HEK293 (cell line): ENCODE data around the gene LRRN2.
A peak's percentile ranks its signal among the peaks of the same experiment; 100 is the strongest.

Experiments used
- FEZF1 ChIP-seq: fragments of 450-650 bp; formaldehyde crosslinking; IDR thresholded peaks from 2 replicates; pipeline ENCODE4 v1.5.1; 2016; ENCODE audit warnings: missing biosample characterization, missing genetic modification characterization
- KLF9 ChIP-seq: fragments of 450-650 bp; formaldehyde crosslinking; IDR thresholded peaks from 2 replicates; pipeline ENCODE4 v1.5.1; 2016; ENCODE audit warnings: missing biosample characterization, missing genetic modification characterization, low read depth
- REPIN1 ChIP-seq: fragments of 450-650 bp; formaldehyde crosslinking; IDR thresholded peaks from 2 replicates; pipeline ENCODE4 v1.5.1; 2017; ENCODE audit warnings: missing biosample characterization, missing genetic modification characterization, low read depth
- SP3 ChIP-seq: fragments of 450-650 bp; formaldehyde crosslinking; IDR thresholded peaks from 2 replicates; pipeline ENCODE4 v1.5.1; 2016; ENCODE audit warnings: missing biosample characterization, missing genetic modification characterization
- SP7 ChIP-seq: fragments of 450-650 bp; formaldehyde crosslinking; IDR thresholded peaks from 2 replicates; pipeline ENCODE4 v1.5.1; 2016; ENCODE audit warnings: missing biosample characterization, missing genetic modification characterization
- YY2 ChIP-seq: fragments of 450-650 bp; formaldehyde crosslinking; IDR thresholded peaks from 2 replicates; pipeline ENCODE4 v1.5.1; 2016; ENCODE audit warnings: missing biosample characterization, missing genetic modification characterization
- ZBTB1 ChIP-seq: fragments of 450-650 bp; formaldehyde crosslinking; IDR thresholded peaks from 2 replicates; pipeline ENCODE4 v1.5.1; 2016; ENCODE audit warnings: missing biosample characterization, missing genetic modification characterization
- ZBTB17 ChIP-seq: fragments of 450-650 bp; formaldehyde crosslinking; IDR thresholded peaks from 2 replicates; pipeline ENCODE4 v1.5.1; 2016; ENCODE audit warnings: missing biosample characterization, missing genetic modification characterization
- ZIC2 ChIP-seq: fragments of 450-650 bp; formaldehyde crosslinking; IDR thresholded peaks from 2 replicates; pipeline ENCODE4 v1.5.1; 2016; ENCODE audit warnings: missing biosample characterization, missing genetic modification characterization
- ZNF169 ChIP-seq: fragments of 450-650 bp; formaldehyde crosslinking; IDR thresholded peaks from 2 replicates; pipeline ENCODE4 v1.5.1; 2016; ENCODE audit warnings: missing biosample characterization, missing genetic modification characterization
- ZNF560 ChIP-seq: fragments of 450-650 bp; formaldehyde crosslinking; IDR thresholded peaks from 2 replicates; pipeline ENCODE4 v1.5.1; 2017; ENCODE audit warnings: missing biosample characterization, missing genetic modification characterization, borderline replicate concordance
- ZNF600 ChIP-seq: fragments of 450-650 bp; formaldehyde crosslinking; IDR thresholded peaks from 2 replicates; pipeline ENCODE4 v1.5.1; 2016; ENCODE audit warnings: missing biosample characterization, missing genetic modification characterization
- ZNF621 ChIP-seq: fragments of 450-650 bp; formaldehyde crosslinking; IDR thresholded peaks from 2 replicates; pipeline ENCODE4 v1.5.1; 2017; ENCODE audit warnings: missing biosample characterization, missing genetic modification characterization
- ZNF791 ChIP-seq: fragments of 450-650 bp; formaldehyde crosslinking; IDR thresholded peaks from 2 replicates; pipeline ENCODE4 v1.5.1; 2016; ENCODE audit warnings: missing biosample characterization, missing genetic modification characterization
- ZNF843 ChIP-seq: fragments of 450-650 bp; formaldehyde crosslinking; IDR thresholded peaks from 2 replicates; pipeline ENCODE4 v1.5.1; 2016; ENCODE audit warnings: missing biosample characterization, missing genetic modification characterization
- TF ChIP-seq, protein P1 (sequence below): fragments of 450-650 bp; formaldehyde crosslinking; conservative IDR thresholded peaks from 2 replicates; pipeline ENCODE4 v1.5.1; 2016; ENCODE audit warnings: low read depth, missing biosample characterization, missing genetic modification characterization
- TF ChIP-seq, protein P2 (sequence below): fragments of 450-650 bp; formaldehyde crosslinking; IDR thresholded peaks from 2 replicates; pipeline ENCODE4 v1.5.1; 2017; ENCODE audit warnings: missing biosample characterization, missing genetic modification characterization
- TF ChIP-seq, protein P3 (sequence below): fragments of 450-650 bp; formaldehyde crosslinking; optimal IDR thresholded peaks from 2 replicates; pipeline ENCODE3; 2016; ENCODE audit warnings: missing biosample characterization, mild to moderate bottlenecking, missing genetic modification characterization
- TF ChIP-seq, protein P4 (sequence below): fragments of 450-650 bp; formaldehyde crosslinking; IDR thresholded peaks from 2 replicates; pipeline ENCODE4 v1.5.1; 2016; ENCODE audit warnings: missing biosample characterization, missing genetic modification characterization
- TF ChIP-seq, protein P5 (sequence below): fragments of 450-650 bp; formaldehyde crosslinking; IDR thresholded peaks from 2 replicates; pipeline ENCODE4 v1.5.1; 2016; ENCODE audit warnings: missing biosample characterization, missing genetic modification characterization
- TF ChIP-seq, protein P6 (sequence below): fragments of 450-650 bp; formaldehyde crosslinking; IDR thresholded peaks from 2 replicates; pipeline ENCODE4 v1.5.1; 2016; ENCODE audit warnings: missing biosample characterization, missing genetic modification characterization, low read depth
- TF ChIP-seq, protein P7 (sequence below): fragments of 450-650 bp; formaldehyde crosslinking; IDR thresholded peaks from 2 replicates; pipeline ENCODE4 v1.5.1; 2016; ENCODE audit warnings: missing biosample characterization, missing genetic modification characterization

The LRRN2 gene

DNA sequence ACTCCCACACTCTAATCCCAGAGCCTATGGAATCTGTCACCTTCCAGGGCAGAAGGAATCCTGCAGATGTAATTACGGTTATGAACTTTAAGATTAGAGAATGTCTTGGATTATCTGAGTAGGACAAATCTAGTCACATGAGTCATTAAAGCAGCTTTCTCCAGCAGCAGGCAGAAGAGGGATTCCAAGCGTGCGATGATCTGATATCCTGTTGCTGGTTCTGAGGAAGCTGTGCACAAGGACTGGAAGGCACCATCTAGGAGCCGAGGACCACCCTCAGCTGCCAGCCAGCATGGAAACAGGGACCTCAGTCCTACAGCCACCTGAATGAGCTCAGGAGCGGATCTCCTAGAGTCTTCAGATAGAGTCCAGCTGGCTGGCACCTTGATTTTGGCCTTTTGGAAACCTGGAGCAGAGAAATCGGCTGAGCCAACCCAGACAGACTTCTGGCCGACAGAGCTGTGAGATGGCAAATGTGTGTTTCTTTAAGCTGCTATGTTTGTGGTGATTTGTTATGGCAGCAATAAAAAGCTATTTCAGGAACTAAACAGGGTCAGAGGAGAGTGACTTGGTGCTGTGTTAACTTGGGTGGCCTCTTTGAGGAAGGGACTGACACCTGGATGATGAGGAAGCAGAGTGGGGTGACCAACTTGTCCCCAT lies 34.5 kb downstream of the LRRN2 start (continued):
- TF ChIP-seq, protein P1, sequence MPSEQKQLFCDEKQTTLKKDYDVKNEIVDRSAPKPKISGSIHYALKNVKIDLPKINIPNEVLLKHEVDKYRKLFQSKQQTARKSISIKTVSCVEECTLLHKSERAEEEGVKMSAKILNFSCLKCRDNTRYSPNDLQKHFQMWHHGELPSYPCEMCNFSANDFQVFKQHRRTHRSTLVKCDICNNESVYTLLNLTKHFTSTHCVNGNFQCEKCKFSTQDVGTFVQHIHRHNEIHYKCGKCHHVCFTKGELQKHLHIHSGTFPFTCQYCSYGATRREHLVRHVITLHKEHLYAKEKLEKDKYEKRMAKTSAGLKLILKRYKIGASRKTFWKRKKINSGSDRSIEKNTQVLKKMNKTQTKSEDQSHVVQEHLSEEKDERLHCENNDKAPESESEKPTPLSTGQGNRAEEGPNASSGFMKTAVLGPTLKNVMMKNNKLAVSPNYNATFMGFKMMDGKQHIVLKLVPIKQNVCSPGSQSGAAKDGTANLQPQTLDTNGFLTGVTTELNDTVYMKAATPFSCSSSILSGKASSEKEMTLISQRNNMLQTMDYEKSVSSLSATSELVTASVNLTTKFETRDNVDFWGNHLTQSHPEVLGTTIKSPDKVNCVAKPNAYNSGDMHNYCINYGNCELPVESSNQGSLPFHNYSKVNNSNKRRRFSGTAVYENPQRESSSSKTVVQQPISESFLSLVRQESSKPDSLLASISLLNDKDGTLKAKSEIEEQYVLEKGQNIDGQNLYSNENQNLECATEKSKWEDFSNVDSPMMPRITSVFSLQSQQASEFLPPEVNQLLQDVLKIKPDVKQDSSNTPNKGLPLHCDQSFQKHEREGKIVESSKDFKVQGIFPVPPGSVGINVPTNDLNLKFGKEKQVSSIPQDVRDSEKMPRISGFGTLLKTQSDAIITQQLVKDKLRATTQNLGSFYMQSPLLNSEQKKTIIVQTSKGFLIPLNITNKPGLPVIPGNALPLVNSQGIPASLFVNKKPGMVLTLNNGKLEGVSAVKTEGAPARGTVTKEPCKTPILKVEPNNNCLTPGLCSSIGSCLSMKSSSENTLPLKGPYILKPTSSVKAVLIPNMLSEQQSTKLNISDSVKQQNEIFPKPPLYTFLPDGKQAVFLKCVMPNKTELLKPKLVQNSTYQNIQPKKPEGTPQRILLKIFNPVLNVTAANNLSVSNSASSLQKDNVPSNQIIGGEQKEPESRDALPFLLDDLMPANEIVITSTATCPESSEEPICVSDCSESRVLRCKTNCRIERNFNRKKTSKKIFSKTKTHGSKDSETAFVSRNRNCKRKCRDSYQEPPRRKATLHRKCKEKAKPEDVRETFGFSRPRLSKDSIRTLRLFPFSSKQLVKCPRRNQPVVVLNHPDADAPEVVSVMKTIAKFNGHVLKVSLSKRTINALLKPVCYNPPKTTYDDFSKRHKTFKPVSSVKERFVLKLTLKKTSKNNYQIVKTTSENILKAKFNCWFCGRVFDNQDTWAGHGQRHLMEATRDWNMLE (tag by site-specific recombination), result no peak
- TF ChIP-seq ZBTB1 (tag by site-specific recombination), result no peak
- TF ChIP-seq ZNF169, result no peak
- peak; percentile 30; the same call in 1 of the 2 replicates for TF ChIP-seq SP7 (tag by site-specific recombination)
- peak; percentile 41 for TF ChIP-seq ZIC2
- TF ChIP-seq, protein P2, sequence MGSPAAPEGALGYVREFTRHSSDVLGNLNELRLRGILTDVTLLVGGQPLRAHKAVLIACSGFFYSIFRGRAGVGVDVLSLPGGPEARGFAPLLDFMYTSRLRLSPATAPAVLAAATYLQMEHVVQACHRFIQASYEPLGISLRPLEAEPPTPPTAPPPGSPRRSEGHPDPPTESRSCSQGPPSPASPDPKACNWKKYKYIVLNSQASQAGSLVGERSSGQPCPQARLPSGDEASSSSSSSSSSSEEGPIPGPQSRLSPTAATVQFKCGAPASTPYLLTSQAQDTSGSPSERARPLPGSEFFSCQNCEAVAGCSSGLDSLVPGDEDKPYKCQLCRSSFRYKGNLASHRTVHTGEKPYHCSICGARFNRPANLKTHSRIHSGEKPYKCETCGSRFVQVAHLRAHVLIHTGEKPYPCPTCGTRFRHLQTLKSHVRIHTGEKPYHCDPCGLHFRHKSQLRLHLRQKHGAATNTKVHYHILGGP, result no peak
- TF ChIP-seq, protein P3, sequence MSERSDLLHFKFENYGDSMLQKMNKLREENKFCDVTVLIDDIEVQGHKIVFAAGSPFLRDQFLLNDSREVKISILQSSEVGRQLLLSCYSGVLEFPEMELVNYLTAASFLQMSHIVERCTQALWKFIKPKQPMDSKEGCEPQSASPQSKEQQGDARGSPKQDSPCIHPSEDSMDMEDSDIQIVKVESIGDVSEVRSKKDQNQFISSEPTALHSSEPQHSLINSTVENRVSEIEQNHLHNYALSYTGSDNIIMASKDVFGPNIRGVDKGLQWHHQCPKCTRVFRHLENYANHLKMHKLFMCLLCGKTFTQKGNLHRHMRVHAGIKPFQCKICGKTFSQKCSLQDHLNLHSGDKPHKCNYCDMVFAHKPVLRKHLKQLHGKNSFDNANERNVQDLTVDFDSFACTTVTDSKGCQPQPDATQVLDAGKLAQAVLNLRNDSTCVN, result no peak
- no peak for TF ChIP-seq KLF9 (tag by site-specific recombination)
- TF ChIP-seq REPIN1, result no peak
- TF ChIP-seq, protein P4, sequence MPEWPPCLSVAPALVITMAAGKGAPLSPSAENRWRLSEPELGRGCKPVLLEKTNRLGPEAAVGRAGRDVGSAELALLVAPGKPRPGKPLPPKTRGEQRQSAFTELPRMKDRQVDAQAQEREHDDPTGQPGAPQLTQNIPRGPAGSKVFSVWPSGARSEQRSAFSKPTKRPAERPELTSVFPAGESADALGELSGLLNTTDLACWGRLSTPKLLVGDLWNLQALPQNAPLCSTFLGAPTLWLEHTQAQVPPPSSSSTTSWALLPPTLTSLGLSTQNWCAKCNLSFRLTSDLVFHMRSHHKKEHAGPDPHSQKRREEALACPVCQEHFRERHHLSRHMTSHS (tag by site-specific recombination), result no peak
- TF ChIP-seq, protein P5, sequence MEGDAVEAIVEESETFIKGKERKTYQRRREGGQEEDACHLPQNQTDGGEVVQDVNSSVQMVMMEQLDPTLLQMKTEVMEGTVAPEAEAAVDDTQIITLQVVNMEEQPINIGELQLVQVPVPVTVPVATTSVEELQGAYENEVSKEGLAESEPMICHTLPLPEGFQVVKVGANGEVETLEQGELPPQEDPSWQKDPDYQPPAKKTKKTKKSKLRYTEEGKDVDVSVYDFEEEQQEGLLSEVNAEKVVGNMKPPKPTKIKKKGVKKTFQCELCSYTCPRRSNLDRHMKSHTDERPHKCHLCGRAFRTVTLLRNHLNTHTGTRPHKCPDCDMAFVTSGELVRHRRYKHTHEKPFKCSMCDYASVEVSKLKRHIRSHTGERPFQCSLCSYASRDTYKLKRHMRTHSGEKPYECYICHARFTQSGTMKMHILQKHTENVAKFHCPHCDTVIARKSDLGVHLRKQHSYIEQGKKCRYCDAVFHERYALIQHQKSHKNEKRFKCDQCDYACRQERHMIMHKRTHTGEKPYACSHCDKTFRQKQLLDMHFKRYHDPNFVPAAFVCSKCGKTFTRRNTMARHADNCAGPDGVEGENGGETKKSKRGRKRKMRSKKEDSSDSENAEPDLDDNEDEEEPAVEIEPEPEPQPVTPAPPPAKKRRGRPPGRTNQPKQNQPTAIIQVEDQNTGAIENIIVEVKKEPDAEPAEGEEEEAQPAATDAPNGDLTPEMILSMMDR, result no peak
- TF ChIP-seq, protein P6, sequence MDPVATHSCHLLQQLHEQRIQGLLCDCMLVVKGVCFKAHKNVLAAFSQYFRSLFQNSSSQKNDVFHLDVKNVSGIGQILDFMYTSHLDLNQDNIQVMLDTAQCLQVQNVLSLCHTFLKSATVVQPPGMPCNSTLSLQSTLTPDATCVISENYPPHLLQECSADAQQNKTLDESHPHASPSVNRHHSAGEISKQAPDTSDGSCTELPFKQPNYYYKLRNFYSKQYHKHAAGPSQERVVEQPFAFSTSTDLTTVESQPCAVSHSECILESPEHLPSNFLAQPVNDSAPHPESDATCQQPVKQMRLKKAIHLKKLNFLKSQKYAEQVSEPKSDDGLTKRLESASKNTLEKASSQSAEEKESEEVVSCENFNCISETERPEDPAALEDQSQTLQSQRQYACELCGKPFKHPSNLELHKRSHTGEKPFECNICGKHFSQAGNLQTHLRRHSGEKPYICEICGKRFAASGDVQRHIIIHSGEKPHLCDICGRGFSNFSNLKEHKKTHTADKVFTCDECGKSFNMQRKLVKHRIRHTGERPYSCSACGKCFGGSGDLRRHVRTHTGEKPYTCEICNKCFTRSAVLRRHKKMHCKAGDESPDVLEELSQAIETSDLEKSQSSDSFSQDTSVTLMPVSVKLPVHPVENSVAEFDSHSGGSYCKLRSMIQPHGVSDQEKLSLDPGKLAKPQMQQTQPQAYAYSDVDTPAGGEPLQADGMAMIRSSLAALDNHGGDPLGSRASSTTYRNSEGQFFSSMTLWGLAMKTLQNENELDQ (tag by site-specific recombination), result no peak
- no peak for TF ChIP-seq ZNF621 (tag by site-specific recombination)
- TF ChIP-seq SP3 (tag by site-specific recombination), result no peak
- no peak for TF ChIP-seq YY2 (tag by site-specific recombination)
- TF ChIP-seq ZNF791 (tag by site-specific recombination), result no peak
- no peak for TF ChIP-seq ZNF560 (tag by site-specific recombination)
- TF ChIP-seq, protein P7, sequence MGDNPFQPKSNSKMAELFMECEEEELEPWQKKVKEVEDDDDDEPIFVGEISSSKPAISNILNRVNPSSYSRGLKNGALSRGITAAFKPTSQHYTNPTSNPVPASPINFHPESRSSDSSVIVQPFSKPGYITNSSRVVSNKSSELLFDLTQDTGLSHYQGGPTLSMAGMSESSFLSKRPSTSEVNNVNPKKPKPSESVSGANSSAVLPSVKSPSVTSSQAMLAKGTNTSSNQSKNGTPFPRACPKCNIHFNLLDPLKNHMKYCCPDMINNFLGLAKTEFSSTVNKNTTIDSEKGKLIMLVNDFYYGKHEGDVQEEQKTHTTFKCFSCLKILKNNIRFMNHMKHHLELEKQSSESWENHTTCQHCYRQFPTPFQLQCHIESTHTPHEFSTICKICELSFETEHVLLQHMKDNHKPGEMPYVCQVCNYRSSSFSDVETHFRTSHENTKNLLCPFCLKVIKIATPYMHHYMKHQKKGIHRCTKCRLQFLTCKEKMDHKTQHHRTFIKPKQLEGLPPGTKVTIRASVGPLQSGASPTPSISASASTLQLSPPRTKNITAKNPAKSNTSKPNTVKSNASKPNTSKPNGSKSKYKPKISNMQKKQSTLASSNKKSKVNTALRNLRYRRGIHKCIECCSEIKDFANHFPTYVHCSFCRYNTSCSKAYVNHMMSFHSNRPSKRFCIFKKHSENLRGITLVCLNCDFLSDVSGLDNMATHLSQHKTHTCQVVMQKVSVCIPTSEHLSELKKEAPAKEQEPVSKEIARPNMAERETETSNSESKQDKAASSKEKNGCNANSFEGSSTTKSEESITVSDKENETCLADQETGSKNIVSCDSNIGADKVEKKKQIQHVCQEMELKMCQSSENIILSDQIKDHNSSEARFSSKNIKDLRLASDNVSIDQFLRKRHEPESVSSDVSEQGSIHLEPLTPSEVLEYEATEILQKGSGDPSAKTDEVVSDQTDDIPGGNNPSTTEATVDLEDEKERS (tag by site-specific recombination), result no peak
- TF ChIP-seq ZBTB17 (tag by site-specific recombination), result peak; percentile 66
- no peak for TF ChIP-seq ZNF843 (tag by site-specific recombination)
- TF ChIP-seq ZNF600, result peak; percentile 85
- peak; percentile 61 for TF ChIP-seq FEZF1 (tag by site-specific recombination)
